B cell (primary cell): ENCODE measurements around the gene GLRX5. TPM values are rescaled to one million over a fixed set of nuclear protein-coding genes. Genes with fewer than 3 reads are reported as not detected.

Experiments used
- ATAC-seq: fragments of 200-7000 bp; cut with Tn5 transposase; one replicate; pipeline ENCODE4 v1.10.0; 2021; ENCODE audit warnings: low read depth, mild to moderate bottlenecking, moderate number of reproducible peaks, moderate library complexity
- CTCF ChIA-PET: fragments of 350-600 bp; sonication (Branson Sonifier 250); formaldehyde crosslinking; loops from one replicate; lab custom pipeline; 2021; ENCODE audit warnings: antibody characterized with exemption, inconsistent platforms; lab: Charles Lee
- POLR2A ChIA-PET: fragments of 350-600 bp; sonication (Branson Sonifier 250); formaldehyde crosslinking; loops from one replicate; lab custom pipeline; 2021; ENCODE audit warnings: antibody characterized with exemption; lab: Charles Lee
- DNase-seq: peaks from one replicate; pipeline ENCODE4 v3.0.0; 2013
- H2AFZ ChIP-seq: 2 replicates; pipeline ENCODE4 v1.6.1; 2012; ENCODE audit warnings: mild to moderate bottlenecking, low read depth, low read length; ENCODE audit not compliant: insufficient read depth, poor library complexity, severe bottlenecking
- H3K27ac ChIP-seq, 2 donors: 1 replicate in 1 of 2; 2 replicates in 1 of 2; pipeline ENCODE4 v1.5.1; 2012 to 2013; ENCODE audit warnings: low read length in 2 of 2, mild to moderate bottlenecking in 2 of 2, moderate library complexity in 1 of 2
- H3K27me3 ChIP-seq, 4 experiments: fragments of 200-600 bp in 1 of 4; sonication (generic) in 1 of 4; replicated peaks in 1 of 4; 1 replicate in 2 of 4; 2 replicates in 2 of 4; pipeline versions ENCODE4 v1.6.1 to v1.7.0; 2013 to 2016; ENCODE audit warnings: low read length in 3 of 4, mild to moderate bottlenecking in 2 of 4, mixed read lengths in 1 of 4, moderate library complexity in 1 of 4; ENCODE audit not compliant: insufficient read depth in 4 of 4, control insufficient read depth in 3 of 4; ENCODE audit errors: control extremely low read depth in 1 of 4
- H3K36me3 ChIP-seq, 2 experiments: replicated peaks in 1 of 2; 1 replicate in 1 of 2; 2 replicates in 1 of 2; pipeline versions ENCODE4 v1.6.1 to v1.7.1; 2013; ENCODE audit warnings: low read length in 1 of 2; ENCODE audit not compliant: insufficient read depth in 2 of 2, control insufficient read depth in 1 of 2; ENCODE audit errors: control extremely low read depth in 1 of 2, extremely low read depth in 1 of 2
- H3K4me1 ChIP-seq, 2 donors: fragments of 200-600 bp in 1 of 2; sonication (generic) in 1 of 2; 1 replicate in 1 of 2; 2 replicates in 1 of 2; pipeline versions ENCODE4 v1.5.1 to v1.6.1; 2013 to 2017; ENCODE audit warnings: low read length in 2 of 2; ENCODE audit not compliant: control insufficient read depth in 2 of 2, insufficient read depth in 2 of 2
- H3K4me2 ChIP-seq: replicated peaks from 2 replicates; pipeline ENCODE3; 2012; ENCODE audit warnings: mild to moderate bottlenecking, low read depth, low read length; ENCODE audit not compliant: poor library complexity, severe bottlenecking
- H3K4me3 ChIP-seq, 5 experiments: fragments of 200-600 bp in 1 of 5; sonication (generic) in 1 of 5; 1 replicate in 3 of 5; 2 replicates in 2 of 5; pipeline versions ENCODE4 v1.5.1 to v1.7.0; 2011 to 2016; ENCODE audit warnings: low read length in 4 of 5, mild to moderate bottlenecking in 4 of 5, low read depth in 2 of 5, control low read depth in 1 of 5, moderate library complexity in 1 of 5; ENCODE audit not compliant: insufficient read depth in 1 of 5; ENCODE audit errors: control extremely low read depth in 1 of 5, extremely low read depth in 1 of 5
- H3K79me2 ChIP-seq: fragments of 200-600 bp; sonication (generic); one replicate; pipeline ENCODE4 v1.6.0; 2016; ENCODE audit warnings: low read length; ENCODE audit not compliant: control insufficient read depth, insufficient read depth
- H3K9ac ChIP-seq: fragments of 200-600 bp; sonication (generic); 2 replicates; pipeline ENCODE4 v1.6.1; 2017; ENCODE audit warnings: mild to moderate bottlenecking, low read length, moderate library complexity
- H3K9me3 ChIP-seq, 3 donors: one replicate each; pipeline versions ENCODE4 v1.6.1 to v1.7.1; 2013; ENCODE audit warnings: low read length in 2 of 3; ENCODE audit not compliant: control insufficient read depth in 2 of 3, insufficient read depth in 1 of 3; ENCODE audit errors: control extremely low read depth in 1 of 3
- H4K20me1 ChIP-seq: 2 replicates; pipeline ENCODE4 v1.6.0; 2012; ENCODE audit warnings: mild to moderate bottlenecking, low read length; ENCODE audit not compliant: insufficient read depth, control insufficient read depth, poor library complexity, severe bottlenecking
- H3K27ac Mint-ChIP-seq: one replicate; pipeline ENCODE4 v1.8.0; 2021; ENCODE audit warnings: mixed read lengths
- H3K27me3 Mint-ChIP-seq: one replicate; pipeline ENCODE4 v1.8.0; 2021; ENCODE audit warnings: mixed read lengths
- H3K4me1 Mint-ChIP-seq: one replicate; pipeline ENCODE4 v1.8.0; 2021; ENCODE audit warnings: mixed read lengths
- H3K4me3 Mint-ChIP-seq: one replicate; pipeline ENCODE4 v1.8.0; 2021; ENCODE audit warnings: mixed read lengths
- H3K9me3 Mint-ChIP-seq: one replicate; pipeline ENCODE4 v1.8.0; 2022; ENCODE audit warnings: mixed read lengths; ENCODE audit not compliant: insufficient read depth
- EZH2 ChIP-seq: IDR thresholded peaks from 2 replicates; pipeline ENCODE4 v1.6.1; 2012; ENCODE audit warnings: borderline replicate concordance, low read depth, mild to moderate bottlenecking, moderate library complexity, low read length; ENCODE audit not compliant: insufficient read depth, poor library complexity, severe bottlenecking
- WGBS: methylation state at CpG from one replicate; pipeline ENCODE4 v1.1.5; 2013; ENCODE audit warnings: missing lambda C conversion rate; ENCODE audit not compliant: insufficient coverage; 5-methylcytosine and 5-hydroxymethylcytosine counted together
- intact Hi-C: fragments of 100-400 bp; cut with micrococcal nuclease; formaldehyde crosslinking; loops from one replicate; pipeline ENCODE4 v1.10.0; 2022
- polyA plus RNA-seq: library from polyadenylated mRNA; depleted of rRNA; stranded (reverse); fragments of >200 nt; gene quantifications from 2 replicates; pipeline ENCODE4 v1.2.3, GENCODE V29; 2012
- total RNA-seq, 2 donors: library from RNA; stranded (reverse); fragments of 120-200 nt in 1 of 2; gene quantifications; 1 replicate in 1 of 2; 2 replicates in 1 of 2; pipeline versions ENCODE4 v1.2.3 to v1.2.4, GENCODE V29; 2013 to 2022
- TF ChIP-seq, protein P1 (sequence below): fragments of 200-600 bp; IDR thresholded peaks from one replicate; pipeline ENCODE4 v1.8.0; 2022; ENCODE audit warnings: antibody characterized with exemption, mild to moderate bottlenecking

GLRX5 gene
- total and polyA plus RNA-seq, 2 donors (not counting 1 experiment from before 2014, with no cell fraction given): 7.8 to 18.4 TPM

DNA sequence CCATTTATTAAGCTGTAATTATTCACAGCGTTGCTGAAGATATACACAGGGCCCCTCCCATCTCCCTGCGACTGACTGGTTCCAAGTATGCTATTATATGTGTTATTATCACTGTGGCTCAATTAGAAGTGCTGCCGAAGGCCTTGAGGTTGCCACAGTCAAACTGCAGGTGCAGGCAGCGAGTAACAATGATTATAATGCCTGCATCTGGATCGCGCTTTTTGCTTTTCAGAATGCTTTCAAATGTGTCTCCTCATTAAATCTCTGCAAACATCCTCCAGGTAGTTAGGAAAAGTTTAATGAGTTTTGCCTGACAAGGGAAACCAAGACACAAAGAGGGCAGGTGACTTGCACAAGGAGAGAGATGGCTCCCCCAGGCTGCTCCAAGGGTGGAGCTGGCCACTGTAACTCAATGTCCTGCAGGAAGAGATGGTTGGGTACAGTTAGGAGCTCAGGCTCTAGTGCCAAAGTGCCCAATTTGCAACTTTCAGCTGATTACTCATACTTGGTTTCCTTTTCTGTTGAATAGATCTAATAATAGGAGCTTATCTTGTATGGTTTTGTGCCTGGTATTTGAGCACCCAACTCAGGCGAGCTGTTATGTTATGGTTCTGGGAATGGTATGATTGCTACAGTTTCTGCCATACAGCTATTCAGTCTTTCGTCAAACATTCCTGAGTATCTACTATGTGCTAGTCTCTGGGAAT is 16.7 kb upstream of the GLRX5 start:
- H3K27ac Mint-ChIP-seq: peak overlapping the region; percentile 98
- intact Hi-C loops: loop anchor here (1.0 to 5.0 kb wide), 5 partner anchors 9 to 361 kb away; partner anchors contain the start of gene DICER1
- ATAC-seq: no peak
- peak overlapping the region; percentile 84 for H3K4me3 Mint-ChIP-seq
- no peaks in the 10 kb centered on the region for H3K27me3 Mint-ChIP-seq
- DNase-seq: peak; percentile 49
- peak overlapping the region; percentile 21 for H3K9ac ChIP-seq
- peak overlapping the region; percentile 53 for H2AFZ ChIP-seq
- ChIA-PET CTCF (interaction anchor here (0.8 to 7.8 kb wide), 12 partner anchors 10 to 75 kb away, joined by 3 to 101 read pairs (median 6); no protein-coding TSS in a partner anchor), POLR2A (interaction anchor here (0.9 to 1.5 kb wide), 3 partner anchors 9 to 23 kb away, joined by 3 to 6 read pairs (median 3); no protein-coding TSS in a partner anchor)
- peak overlapping the region; percentile 82 for H3K4me2 ChIP-seq
- TF ChIP-seq EZH2: no peak
- TF ChIP-seq, protein P1, sequence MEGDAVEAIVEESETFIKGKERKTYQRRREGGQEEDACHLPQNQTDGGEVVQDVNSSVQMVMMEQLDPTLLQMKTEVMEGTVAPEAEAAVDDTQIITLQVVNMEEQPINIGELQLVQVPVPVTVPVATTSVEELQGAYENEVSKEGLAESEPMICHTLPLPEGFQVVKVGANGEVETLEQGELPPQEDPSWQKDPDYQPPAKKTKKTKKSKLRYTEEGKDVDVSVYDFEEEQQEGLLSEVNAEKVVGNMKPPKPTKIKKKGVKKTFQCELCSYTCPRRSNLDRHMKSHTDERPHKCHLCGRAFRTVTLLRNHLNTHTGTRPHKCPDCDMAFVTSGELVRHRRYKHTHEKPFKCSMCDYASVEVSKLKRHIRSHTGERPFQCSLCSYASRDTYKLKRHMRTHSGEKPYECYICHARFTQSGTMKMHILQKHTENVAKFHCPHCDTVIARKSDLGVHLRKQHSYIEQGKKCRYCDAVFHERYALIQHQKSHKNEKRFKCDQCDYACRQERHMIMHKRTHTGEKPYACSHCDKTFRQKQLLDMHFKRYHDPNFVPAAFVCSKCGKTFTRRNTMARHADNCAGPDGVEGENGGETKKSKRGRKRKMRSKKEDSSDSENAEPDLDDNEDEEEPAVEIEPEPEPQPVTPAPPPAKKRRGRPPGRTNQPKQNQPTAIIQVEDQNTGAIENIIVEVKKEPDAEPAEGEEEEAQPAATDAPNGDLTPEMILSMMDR: no peak
- H3K4me3 ChIP-seq: no peak overlapping the region
- H3K4me1 Mint-ChIP-seq: peaks cover 69% of the 10 kb centered on the region
- H4K20me1 ChIP-seq: peaks cover 25% of the 10 kb centered on the region
- no peaks in the 10 kb centered on the region for H3K9me3 ChIP-seq
- no peaks in the 10 kb centered on the region for H3K36me3 ChIP-seq
- H3K4me1 ChIP-seq: peaks cover 62 to 80% of the 10 kb centered on the region in 2 donors
- no peaks in the 10 kb centered on the region for H3K27me3 ChIP-seq
- no peaks in the 10 kb centered on the region for H3K9me3 Mint-ChIP-seq
- WGBS: 0% methylated on average over 2 of the region's 8 CpGs
- peak overlapping the region; percentile 75 to 76 for H3K27ac ChIP-seq
- peaks cover 27% of the 10 kb centered on the region for H3K79me2 ChIP-seq

DNA sequence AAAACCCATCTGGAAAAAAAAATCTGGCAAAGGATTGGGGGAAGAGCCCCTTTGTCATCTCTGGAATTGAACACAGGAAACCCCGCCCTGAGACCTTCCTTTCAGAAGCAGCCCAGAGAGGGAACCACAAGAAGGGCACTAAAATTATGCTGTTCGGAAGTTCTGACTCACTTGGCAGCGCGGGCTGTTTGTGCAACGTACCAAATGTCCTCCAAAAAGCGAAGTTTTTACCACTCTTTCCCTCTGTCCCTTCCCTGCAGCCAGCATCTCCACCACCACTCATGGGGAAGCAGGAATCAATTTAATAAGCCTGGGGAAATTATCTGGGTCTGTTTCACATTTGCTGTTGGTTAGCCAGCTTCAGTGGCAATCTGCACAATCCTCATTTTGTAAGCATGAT is 15.2 kb upstream of the GLRX5 start:
- peak overlapping the region; percentile 27 for H3K9ac ChIP-seq
- ChIA-PET POLR2A (interaction anchor here (1.2 kb wide), 1 partner anchor 192 kb away, joined by 3 read pairs; no protein-coding TSS in a partner anchor), CTCF (interaction anchor here (0.8 to 7.8 kb wide), 13 partner anchors 8 to 474 kb away, joined by 3 to 101 read pairs (median 4); no protein-coding TSS in a partner anchor)
- peak overlapping the region; percentile 5 to 54 (median 39) for H3K4me3 ChIP-seq
- ATAC-seq (no peak), DNase-seq (peak; percentile 51)
- WGBS: 0% methylated on average over 6 of the region's 6 CpGs
- peaks cover 69% of the 10 kb centered on the region for H3K4me1 Mint-ChIP-seq
- peaks cover 13% of the 10 kb centered on the region for H3K79me2 ChIP-seq
- H3K4me1 ChIP-seq: peaks cover 56 to 80% of the 10 kb centered on the region in 2 donors
- H3K4me2 ChIP-seq: peak overlapping the region; percentile 82
- H3K27ac Mint-ChIP-seq: peak overlapping the region; percentile 98
- no peaks in the 10 kb centered on the region for H3K9me3 Mint-ChIP-seq
- TF ChIP-seq EZH2: no peak
- TF ChIP-seq, protein P1: no peak
- intact Hi-C loops: loop anchor here (2.0 to 5.0 kb wide), 4 partner anchors 37 to 362 kb away; partner anchors contain the start of gene DICER1
- H4K20me1 ChIP-seq: peaks cover 12% of the 10 kb centered on the region
- no peaks in the 10 kb centered on the region for H3K9me3 ChIP-seq
- H3K4me3 Mint-ChIP-seq: peak overlapping the region; percentile 88
- no peaks in the 10 kb centered on the region for H3K36me3 ChIP-seq
- peak overlapping the region; percentile 54 for H2AFZ ChIP-seq
- no peaks in the 10 kb centered on the region for H3K27me3 Mint-ChIP-seq
- H3K27me3 ChIP-seq: no peaks in the 10 kb centered on the region
- peak overlapping the region; percentile 74 to 75 for H3K27ac ChIP-seq
